ENCODE measurements around the gene CARMIL1. TPM values are rescaled to one million over a fixed set of nuclear protein-coding genes. Genes with fewer than 3 reads are reported as not detected.

Gene CARMIL1
- polyA plus RNA-seq, 1 of the 3 experiments (the other 2 are of a cell fraction): 1.7 TPM

DNA sequence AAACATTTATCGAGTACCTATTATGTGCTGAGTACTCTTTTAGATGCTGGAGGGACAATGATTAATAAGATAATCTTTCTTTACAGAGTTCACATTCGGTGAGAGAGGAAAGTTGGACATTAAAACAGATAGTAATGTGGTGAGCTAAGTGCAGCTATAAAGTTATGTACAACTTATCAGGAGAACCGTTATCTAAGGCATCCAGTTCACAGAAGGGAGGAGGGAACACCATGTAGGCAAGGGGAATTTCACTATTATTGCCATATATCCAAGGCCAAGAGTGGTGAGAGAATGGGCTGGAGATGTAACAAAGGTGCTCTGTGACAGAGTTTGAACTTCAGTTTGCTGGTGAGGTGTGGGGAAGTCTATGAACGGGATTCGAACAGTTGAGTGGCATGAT, 105.8 kb downstream of the CARMIL1 start:
- ChIA-PET POLR2A (no interaction called here), CTCF (interaction anchor here (0.6 kb wide), 1 partner anchor 121 kb away, joined by 3 read pairs; no protein-coding TSS in a partner anchor)
- DNase-seq: no peak
- H3F3A ChIP-seq (replicated peaks; ENCODE audit: insufficient read depth): no peaks in the 10 kb centered on the region
- no peaks in the 10 kb centered on the region for H3K27me3 ChIP-seq (ENCODE audit: insufficient read depth)
- H3K4me3 ChIP-seq (ENCODE audit: low read depth in 2 of 2, low read length in 1 of 2): no peak overlapping the region
- H4K20me1 ChIP-seq (ENCODE audit: insufficient read depth): no peaks in the 10 kb centered on the region
- TF ChIP-seq, protein P1, sequence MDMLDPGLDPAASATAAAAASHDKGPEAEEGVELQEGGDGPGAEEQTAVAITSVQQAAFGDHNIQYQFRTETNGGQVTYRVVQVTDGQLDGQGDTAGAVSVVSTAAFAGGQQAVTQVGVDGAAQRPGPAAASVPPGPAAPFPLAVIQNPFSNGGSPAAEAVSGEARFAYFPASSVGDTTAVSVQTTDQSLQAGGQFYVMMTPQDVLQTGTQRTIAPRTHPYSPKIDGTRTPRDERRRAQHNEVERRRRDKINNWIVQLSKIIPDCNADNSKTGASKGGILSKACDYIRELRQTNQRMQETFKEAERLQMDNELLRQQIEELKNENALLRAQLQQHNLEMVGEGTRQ (IDR thresholded peaks at IDR 0.05; ENCODE audit: borderline replicate concordance, low read depth, low read length): no peak
- no peak for TF ChIP-seq NRF1 (IDR thresholded peaks at IDR 0.05; ENCODE audit: low read depth, low read length)
- no peak for TF ChIP-seq YY1 (IDR thresholded peaks at IDR 0.05; ENCODE audit: low read depth)
- TF ChIP-seq GABPA (IDR thresholded peaks at IDR 0.05; ENCODE audit: low read depth): no peak
- TF ChIP-seq TAF1 (IDR thresholded peaks at IDR 0.05; ENCODE audit: borderline replicate concordance, low read depth, low read length): no peak
- TF ChIP-seq RAD21 (IDR thresholded peaks at IDR 0.05; ENCODE audit: low read length): no peak
- H3K27ac ChIP-seq (ENCODE audit: low read depth in 2 of 2, low read length in 1 of 2): no peak overlapping the region
- H3K9me3 ChIP-seq: no peaks in the 10 kb centered on the region; the same call in 1 of the 2 replicates
- H3K79me2 ChIP-seq (ENCODE audit: insufficient read depth): no peaks in the 10 kb centered on the region
- no peaks in the 10 kb centered on the region for H3K36me3 ChIP-seq (replicated peaks in 1 of 2; ENCODE audit: control insufficient read depth in 1 of 2, insufficient read depth in 2 of 2, low read length in 1 of 2)
- H2AFZ ChIP-seq (ENCODE audit: low read depth): no peak overlapping the region
- H3K9me2 ChIP-seq: no peaks in the 10 kb centered on the region
- no peaks in the 10 kb centered on the region for H3K4me1 ChIP-seq (ENCODE audit: control insufficient read depth in 1 of 2, insufficient read depth in 2 of 2, low read depth in 1 of 2, low read length in 1 of 2)
- 85% methylated on average over 5 of the region's 5 CpGs for WGBS (ENCODE audit: low lambda C conversion rate)
- no peak overlapping the region for H3K9ac ChIP-seq
- no peak overlapping the region for H3K4me2 ChIP-seq

DNA sequence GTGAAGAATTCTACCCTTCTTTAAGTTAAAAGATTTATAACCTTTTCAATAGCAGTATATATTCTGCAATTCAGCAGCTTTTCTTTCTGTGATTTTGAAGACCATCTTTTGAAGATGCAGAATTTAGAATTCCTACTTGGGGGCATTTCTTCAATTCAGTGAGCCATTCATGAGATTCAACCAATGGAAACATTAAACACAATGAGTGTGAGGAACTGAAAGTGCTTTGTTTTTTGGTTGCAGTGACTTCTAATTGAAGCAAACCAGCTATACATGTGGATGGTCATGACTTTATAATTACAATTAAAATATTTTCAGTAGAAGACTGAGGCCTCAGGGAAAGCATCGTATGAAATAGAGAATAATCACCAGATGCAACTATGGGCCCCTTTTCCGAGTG, 108.3 kb downstream of the CARMIL1 start:
- no peaks in the 10 kb centered on the region for H3F3A ChIP-seq (replicated peaks; ENCODE audit: insufficient read depth)
- TF ChIP-seq SMC3 (IDR thresholded peaks at IDR 0.05; ENCODE audit: low read depth, low read length) (no peak), EZH2phosphoT487 (IDR thresholded peaks at IDR 0.05; ENCODE audit: borderline replicate concordance, low read depth) (no peak), FOSL2 (IDR thresholded peaks at IDR 0.05; ENCODE audit: borderline replicate concordance, low read depth) (no peak), FOXM1 (IDR thresholded peaks at IDR 0.05; ENCODE audit: low read depth) (no peak), POLR2AphosphoS5 (IDR thresholded peaks at IDR 0.05; ENCODE audit: low read depth, low read length) (no peak), RFX5 (IDR thresholded peaks at IDR 0.05; ENCODE audit: low read length) (no peak), SIN3A (IDR thresholded peaks at IDR 0.05; ENCODE audit: borderline replicate concordance, low read depth, low read length) (no peak), TEAD4 (IDR thresholded peaks at IDR 0.05; ENCODE audit: borderline replicate concordance, insufficient read depth) (no peak), MXI1 (IDR thresholded peaks at IDR 0.05; ENCODE audit: low read depth, low read length) (no peak), NRF1 (IDR thresholded peaks at IDR 0.05; ENCODE audit: low read depth, low read length) (no peak), YY1 (IDR thresholded peaks at IDR 0.05; ENCODE audit: low read depth) (no peak), GATA2 (CRISPR knock-in tag; IDR thresholded peaks at IDR 0.05) (no peak)
- TF ChIP-seq, protein P1 (IDR thresholded peaks at IDR 0.05; ENCODE audit: borderline replicate concordance, low read depth, low read length): no peak
- TF ChIP-seq, protein P2, sequence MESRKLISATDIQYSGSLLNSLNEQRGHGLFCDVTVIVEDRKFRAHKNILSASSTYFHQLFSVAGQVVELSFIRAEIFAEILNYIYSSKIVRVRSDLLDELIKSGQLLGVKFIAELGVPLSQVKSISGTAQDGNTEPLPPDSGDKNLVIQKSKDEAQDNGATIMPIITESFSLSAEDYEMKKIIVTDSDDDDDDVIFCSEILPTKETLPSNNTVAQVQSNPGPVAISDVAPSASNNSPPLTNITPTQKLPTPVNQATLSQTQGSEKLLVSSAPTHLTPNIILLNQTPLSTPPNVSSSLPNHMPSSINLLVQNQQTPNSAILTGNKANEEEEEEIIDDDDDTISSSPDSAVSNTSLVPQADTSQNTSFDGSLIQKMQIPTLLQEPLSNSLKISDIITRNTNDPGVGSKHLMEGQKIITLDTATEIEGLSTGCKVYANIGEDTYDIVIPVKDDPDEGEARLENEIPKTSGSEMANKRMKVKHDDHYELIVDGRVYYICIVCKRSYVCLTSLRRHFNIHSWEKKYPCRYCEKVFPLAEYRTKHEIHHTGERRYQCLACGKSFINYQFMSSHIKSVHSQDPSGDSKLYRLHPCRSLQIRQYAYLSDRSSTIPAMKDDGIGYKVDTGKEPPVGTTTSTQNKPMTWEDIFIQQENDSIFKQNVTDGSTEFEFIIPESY (IDR thresholded peaks at IDR 0.05; ENCODE audit: borderline replicate concordance, low read depth): no peak
- TF ChIP-seq, protein P3, sequence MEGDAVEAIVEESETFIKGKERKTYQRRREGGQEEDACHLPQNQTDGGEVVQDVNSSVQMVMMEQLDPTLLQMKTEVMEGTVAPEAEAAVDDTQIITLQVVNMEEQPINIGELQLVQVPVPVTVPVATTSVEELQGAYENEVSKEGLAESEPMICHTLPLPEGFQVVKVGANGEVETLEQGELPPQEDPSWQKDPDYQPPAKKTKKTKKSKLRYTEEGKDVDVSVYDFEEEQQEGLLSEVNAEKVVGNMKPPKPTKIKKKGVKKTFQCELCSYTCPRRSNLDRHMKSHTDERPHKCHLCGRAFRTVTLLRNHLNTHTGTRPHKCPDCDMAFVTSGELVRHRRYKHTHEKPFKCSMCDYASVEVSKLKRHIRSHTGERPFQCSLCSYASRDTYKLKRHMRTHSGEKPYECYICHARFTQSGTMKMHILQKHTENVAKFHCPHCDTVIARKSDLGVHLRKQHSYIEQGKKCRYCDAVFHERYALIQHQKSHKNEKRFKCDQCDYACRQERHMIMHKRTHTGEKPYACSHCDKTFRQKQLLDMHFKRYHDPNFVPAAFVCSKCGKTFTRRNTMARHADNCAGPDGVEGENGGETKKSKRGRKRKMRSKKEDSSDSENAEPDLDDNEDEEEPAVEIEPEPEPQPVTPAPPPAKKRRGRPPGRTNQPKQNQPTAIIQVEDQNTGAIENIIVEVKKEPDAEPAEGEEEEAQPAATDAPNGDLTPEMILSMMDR (IDR thresholded peaks at IDR 0.05): no peak
- TF ChIP-seq, protein P4, sequence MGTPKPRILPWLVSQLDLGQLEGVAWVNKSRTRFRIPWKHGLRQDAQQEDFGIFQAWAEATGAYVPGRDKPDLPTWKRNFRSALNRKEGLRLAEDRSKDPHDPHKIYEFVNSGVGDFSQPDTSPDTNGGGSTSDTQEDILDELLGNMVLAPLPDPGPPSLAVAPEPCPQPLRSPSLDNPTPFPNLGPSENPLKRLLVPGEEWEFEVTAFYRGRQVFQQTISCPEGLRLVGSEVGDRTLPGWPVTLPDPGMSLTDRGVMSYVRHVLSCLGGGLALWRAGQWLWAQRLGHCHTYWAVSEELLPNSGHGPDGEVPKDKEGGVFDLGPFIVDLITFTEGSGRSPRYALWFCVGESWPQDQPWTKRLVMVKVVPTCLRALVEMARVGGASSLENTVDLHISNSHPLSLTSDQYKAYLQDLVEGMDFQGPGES (IDR thresholded peaks at IDR 0.05; ENCODE audit: low read depth, low read length): no peak
- 73% methylated on average over 2 of the region's 2 CpGs for WGBS (ENCODE audit: low lambda C conversion rate)

More for the DNA sequence above, 108.3 kb downstream of the CARMIL1 start:
- no peaks in the 10 kb centered on the region for H3K79me2 ChIP-seq (ENCODE audit: insufficient read depth)
- H3K27me3 ChIP-seq (ENCODE audit: insufficient read depth): no peaks in the 10 kb centered on the region
- no peaks in the 10 kb centered on the region for H3K9me2 ChIP-seq
- H3K4me3 ChIP-seq (ENCODE audit: low read depth in 2 of 2, low read length in 1 of 2): no peak overlapping the region
- H3K9me3 ChIP-seq: no peaks in the 10 kb centered on the region; the same call in 1 of the 2 replicates
- DNase-seq: no peak
- no peaks in the 10 kb centered on the region for H3K4me1 ChIP-seq (ENCODE audit: control insufficient read depth in 1 of 2, insufficient read depth in 2 of 2, low read depth in 1 of 2, low read length in 1 of 2)
- no peak overlapping the region for H3K4me2 ChIP-seq
- H4K20me1 ChIP-seq (ENCODE audit: insufficient read depth): no peaks in the 10 kb centered on the region
- CTCF ChIA-PET: interaction anchor here (1.2 kb wide), 1 partner anchor 18 kb away, joined by 3 read pairs; no protein-coding TSS in a partner anchor
- no peak overlapping the region for H3K27ac ChIP-seq (ENCODE audit: low read depth in 2 of 2, low read length in 1 of 2)
- POLR2A ChIA-PET: no interaction called here
- H3K9ac ChIP-seq: no peak overlapping the region
- no peak overlapping the region for H2AFZ ChIP-seq (ENCODE audit: low read depth)
- H3K36me3 ChIP-seq (replicated peaks in 1 of 2; ENCODE audit: control insufficient read depth in 1 of 2, insufficient read depth in 2 of 2, low read length in 1 of 2): no peaks in the 10 kb centered on the region
